ENCODE measurements around the gene SNX1.

SNX1 gene

DNA sequence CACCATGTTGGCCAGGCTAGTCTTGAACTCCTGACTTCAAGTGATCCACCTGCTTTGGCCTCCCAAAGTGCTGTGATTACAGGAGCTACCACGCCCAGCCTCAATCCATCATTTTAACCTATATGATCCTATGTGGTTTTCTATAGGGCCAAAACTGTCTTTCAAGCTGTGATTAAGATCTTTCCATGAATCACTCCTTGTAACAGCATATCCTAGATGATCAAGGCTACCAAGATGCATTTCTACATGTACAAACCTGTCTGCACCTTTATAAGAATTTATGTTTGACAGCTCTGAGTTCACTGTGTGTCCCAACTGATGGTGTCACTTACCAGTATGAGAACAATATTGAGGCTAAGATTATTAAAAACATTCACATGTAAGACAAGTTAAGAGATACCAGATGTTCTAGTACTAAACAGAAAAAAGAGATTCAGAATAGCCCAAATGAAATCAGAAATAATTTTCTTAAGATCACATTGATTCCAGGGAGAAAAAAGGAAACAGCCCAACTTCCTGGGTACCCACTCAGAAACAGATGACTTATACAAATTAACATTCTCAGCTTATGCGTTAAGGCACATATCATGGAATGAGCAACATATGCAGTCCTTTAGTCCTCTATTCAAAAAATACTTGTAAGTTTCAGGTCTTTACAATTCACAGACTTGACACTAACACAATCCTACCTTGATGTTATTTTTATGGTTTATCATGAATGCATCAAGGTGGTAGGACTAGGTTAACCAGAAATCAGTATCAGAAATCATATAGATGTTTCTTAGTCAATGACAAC lies 91.8 kb downstream of the SNX1 start:
- DNase-seq (ENCODE audit: low spot score): no peak
- Histone ChIP-seq H3K4me3 (ENCODE audit: severe bottlenecking) (no peak overlapping the region), H3K27me3 (ENCODE audit: insufficient read depth, poor library complexity, severe bottlenecking) (no peaks in the 10 kb centered on the region), H3K4me1 (ENCODE audit: insufficient read depth, poor library complexity, severe bottlenecking) (peaks cover 20% of the 10 kb centered on the region), H3K27ac (ENCODE audit: poor library complexity, severe bottlenecking) (peak overlapping the region; percentile 80), H3K9me3 (ENCODE audit: severe bottlenecking) (no peaks in the 10 kb centered on the region), H3K36me3 (ENCODE audit: low read depth) (peaks cover 29% of the 10 kb centered on the region)
- peak; percentile 90 for ATAC-seq (ENCODE audit: low read depth)
- TF ChIP-seq, protein P1, sequence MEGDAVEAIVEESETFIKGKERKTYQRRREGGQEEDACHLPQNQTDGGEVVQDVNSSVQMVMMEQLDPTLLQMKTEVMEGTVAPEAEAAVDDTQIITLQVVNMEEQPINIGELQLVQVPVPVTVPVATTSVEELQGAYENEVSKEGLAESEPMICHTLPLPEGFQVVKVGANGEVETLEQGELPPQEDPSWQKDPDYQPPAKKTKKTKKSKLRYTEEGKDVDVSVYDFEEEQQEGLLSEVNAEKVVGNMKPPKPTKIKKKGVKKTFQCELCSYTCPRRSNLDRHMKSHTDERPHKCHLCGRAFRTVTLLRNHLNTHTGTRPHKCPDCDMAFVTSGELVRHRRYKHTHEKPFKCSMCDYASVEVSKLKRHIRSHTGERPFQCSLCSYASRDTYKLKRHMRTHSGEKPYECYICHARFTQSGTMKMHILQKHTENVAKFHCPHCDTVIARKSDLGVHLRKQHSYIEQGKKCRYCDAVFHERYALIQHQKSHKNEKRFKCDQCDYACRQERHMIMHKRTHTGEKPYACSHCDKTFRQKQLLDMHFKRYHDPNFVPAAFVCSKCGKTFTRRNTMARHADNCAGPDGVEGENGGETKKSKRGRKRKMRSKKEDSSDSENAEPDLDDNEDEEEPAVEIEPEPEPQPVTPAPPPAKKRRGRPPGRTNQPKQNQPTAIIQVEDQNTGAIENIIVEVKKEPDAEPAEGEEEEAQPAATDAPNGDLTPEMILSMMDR (IDR thresholded peaks at IDR 0.05; ENCODE audit: poor library complexity, severe bottlenecking): no peak
